Stimulated activated CD4-positive, alpha-beta T cell treated with anti-CD3 and anti-CD28 coated beads, Interleukin-4, amount 100 ng/mL, for 24 hours (primary cell): Measurements from ENCODE around the gene HMMR.
"Not testable (repeated sequence)": the region's sequence is repeated elsewhere in the genome, so short reads cannot be mapped to it uniquely, and the experiment has no call there.

ENCODE experiments used
- DNase-seq: peaks from one replicate; pipeline ENCODE4 v3.0.0-alpha.2; 2020

The HMMR gene

DNA sequence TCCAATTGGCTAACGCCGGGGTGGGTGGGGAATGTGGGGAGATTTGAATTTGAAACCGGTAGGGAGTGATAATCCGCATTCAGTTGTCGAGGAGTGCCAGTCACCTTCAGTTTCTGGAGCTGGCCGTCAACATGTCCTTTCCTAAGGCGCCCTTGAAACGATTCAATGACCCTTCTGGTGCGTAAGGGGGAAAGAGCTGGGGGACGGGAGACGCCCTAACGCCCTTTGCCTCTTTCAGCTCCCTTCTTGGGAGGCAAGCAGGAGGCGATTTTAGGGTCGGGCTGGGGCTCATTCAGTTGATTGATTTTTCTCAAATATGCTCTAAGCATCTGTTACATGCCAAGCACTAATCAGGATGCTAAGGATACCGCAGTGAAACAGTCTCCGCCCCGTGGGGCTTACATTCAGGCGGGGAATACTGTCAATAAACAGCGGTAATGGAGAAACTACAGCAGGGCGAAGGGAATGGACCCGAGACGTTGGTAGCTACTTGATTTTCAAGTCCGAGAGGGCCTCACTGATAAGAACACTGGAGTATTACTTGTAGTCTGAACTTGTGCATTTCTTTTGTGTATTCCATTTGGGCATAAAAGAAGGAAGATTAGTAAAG lies at the start of gene HMMR:
HMMR (plus strand) TSS at position 71 of the 610 bp plus-strand sequence; CDS start at position 132, 61 bp downstream.
- no peak for DNase-seq

GRCh38 chr5:163415673-163416072 lies 44.8 kb upstream of the HMMR start:
- not testable (repeated sequence) for DNase-seq

DNA sequence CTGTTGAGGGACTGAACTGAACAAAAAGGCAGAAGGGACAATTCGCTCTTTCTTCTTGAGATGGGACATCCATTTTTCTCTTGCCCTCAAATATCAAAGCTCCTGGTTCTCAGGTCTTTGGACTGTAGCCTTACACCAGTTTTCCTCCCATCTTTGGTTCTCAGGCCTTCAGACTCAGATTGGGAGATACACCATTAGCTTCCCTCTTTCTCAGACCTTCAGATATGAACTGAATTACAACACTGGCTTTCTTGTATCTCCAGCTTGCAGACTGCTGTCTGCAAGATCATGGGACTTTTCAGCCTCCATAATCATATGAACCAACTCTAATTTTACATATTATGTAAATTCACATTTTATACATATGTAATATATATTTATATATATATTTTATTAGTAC lies 35.6 kb upstream of the HMMR start:
- no peak for DNase-seq

GRCh38 chr5:163426128-163426527 lies 34.3 kb upstream of the HMMR start:
- not testable (repeated sequence) for DNase-seq

DNA sequence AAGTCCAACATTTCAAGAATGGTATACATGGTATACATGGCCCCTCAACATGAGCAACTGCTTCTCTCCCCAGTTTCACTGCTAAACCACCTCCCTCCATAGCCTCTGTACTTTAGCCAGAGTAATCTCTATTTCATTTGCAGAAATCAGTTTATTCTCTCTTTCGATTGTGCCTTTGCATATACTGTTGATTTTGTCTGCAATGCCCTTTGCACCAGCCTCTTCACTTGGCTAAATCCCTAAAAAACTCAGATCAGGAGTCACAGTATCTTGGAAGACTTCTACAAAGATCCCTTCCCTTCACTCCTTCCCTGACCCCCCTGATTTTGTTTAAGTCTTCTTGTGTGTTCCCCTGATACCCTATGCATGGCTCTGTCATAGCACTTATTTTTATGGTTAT lies 27.9 kb upstream of the HMMR start:
- DNase-seq = no peak

DNA sequence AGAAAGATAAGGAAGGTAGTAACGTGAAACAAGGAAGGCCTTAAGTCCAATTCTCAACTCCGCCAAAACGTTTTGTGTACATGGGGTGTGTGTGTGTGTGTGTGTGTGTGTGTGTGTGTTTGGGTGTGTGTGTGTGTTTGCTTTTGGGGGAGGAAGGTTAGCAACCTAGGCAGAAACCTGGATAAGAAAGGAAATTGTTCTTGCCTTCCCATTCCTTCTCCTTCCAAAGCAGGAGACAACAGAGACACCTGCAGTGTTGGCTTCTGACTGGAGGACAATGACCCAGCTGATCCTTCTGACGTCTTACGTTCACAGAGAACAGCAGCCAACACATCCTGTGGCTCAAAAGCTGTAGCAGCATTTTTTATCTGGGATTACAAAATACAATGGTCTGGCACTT lies 27.2 kb upstream of the HMMR start:
- DNase-seq = no peak

- DNase-seq = no peak
Measured at GRCh38 chr5:163434401-163434866, 26.0 kb upstream of the HMMR start.

GRCh38 chr5:163436515-163436914 lies 23.9 kb upstream of the HMMR start:
- no peak for DNase-seq

- no peak for DNase-seq
Measured at GRCh38 chr5:163437011-163437308, 23.5 kb upstream of the HMMR start.

DNA sequence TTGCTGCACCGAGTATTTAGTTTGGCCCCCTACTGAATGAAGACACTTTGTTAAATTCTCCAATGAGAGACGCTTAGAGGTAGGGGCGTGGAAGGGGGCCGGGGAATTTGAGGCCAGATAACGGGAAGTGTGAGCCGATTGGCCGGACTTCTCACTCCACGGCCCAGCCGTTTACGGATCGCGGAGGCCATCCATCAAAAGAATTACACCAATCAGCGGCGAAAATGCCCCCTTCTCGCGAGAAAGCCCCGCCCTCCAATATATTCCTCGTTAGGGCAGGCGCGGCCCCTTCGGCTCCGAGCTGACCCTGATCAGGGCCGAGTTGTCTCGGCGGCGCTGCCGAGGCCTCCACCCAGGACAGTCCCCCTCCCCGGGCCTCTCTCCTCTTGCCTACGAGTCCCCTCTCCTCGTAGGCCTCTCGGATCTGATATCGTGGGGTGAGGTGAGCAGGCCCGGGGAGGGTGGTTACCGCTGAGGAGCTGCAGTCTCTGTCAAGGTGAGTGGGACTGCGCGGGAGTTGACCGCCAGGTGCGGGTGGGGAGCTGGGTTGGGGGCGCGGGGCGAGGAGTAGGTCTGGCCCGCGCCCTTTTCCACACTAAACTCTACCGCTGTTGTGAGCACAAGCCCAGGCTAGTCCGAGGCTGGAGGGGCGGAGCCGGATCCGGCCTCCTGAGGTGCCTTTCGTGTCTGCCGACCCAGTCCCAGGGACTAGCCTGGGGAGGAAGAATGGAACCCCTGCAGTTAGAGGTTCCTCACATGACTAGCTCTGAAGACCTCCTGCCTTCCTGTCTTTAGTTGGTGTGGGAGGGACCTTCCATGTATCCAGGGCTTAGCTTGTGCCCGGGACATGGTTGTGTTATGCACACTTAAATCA lies 22.9 kb upstream of the HMMR start, which contains the start of gene CCNG1:
CCNG1 (plus strand) TSS at position 287 of the 874 bp plus-strand sequence. CDS start 1,662 bp downstream, outside the sequence.
- DNase-seq = peak; percentile 93

DNA sequence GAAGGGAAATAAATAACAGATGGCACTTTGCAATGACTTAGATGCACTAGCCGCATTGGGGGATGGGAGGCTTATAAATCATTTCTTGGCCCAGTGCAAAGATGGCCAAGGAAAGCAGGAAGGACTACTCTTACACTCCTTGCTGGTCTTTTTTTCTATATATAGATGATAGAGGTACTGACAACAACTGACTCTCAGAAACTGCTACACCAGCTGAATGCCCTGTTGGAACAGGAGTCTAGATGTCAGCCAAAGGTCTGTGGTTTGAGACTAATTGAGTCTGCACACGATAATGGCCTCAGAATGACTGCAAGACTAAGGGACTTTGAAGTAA lies 21.4 kb upstream of the HMMR start:
- no peak for DNase-seq

DNA sequence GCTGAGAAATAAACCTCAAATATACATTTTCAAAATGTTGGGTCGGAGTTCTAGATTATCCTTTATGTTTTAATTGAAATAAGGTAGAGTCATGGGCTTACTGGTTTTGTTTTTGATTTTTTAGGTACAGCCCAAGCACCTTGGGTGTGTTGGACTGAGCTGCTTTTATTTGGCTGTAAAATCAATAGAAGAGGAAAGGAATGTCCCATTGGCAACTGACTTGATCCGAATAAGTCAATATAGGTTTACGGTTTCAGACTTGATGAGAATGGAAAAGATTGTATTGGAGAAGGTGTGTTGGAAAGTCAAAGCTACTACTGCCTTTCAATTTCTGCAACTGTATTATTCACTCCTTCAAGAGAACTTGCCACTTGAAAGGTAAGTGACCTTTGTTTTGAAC lies 19.5 kb upstream of the HMMR start:
- DNase-seq = no peak

DNA sequence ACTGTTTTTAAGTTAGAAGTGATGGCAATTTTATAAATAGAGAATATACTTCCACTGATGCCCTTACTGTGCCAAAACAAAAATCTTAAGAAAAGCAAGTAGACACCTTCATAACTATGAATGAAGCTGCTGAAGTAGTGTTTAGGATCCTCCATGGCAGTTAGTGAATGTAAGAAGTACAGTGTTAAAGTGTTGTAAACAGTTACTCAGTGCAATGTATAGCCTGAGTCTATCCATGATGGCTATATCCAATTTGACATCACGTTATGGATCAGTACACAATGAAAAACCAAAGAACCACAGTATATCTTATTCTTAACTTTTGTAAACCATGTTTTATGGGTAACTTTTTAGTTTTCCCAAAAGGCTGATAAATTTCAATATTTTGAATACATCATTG lies 15.9 kb upstream of the HMMR start:
- no peak for DNase-seq

- no peak for DNase-seq
Measured at GRCh38 chr5:163445345-163445744, 15.1 kb upstream of the HMMR start.

- no peak for DNase-seq
Measured at GRCh38 chr5:163447191-163447590, 13.2 kb upstream of the HMMR start.

DNA sequence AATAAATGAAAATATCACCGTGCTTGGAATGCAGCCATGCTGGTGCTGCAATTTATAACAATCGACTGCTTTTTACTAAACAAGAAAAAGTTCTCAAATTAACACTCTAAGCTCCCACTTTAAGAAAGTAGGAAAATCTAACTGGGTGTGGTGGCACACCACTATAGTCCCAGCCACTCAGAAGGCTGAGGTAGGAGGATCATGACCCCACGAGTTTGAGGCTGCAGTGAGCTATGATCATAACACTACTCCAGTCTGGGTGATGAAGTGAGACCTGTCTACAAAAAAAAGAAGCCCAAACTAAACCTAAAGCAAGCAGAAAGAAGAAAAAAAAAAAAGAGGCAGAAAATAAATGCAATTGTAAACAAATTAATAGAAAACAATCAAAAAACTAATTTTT lies 12.6 kb upstream of the HMMR start:
- DNase-seq = no peak

- no peak for DNase-seq
Measured at GRCh38 chr5:163448491-163448890, 11.9 kb upstream of the HMMR start.

GRCh38 chr5:163451489-163451888 lies 8.9 kb upstream of the HMMR start:
- DNase-seq = no peak

- DNase-seq = no peak
Measured at GRCh38 chr5:163453705-163454104, 6.7 kb upstream of the HMMR start.

DNA sequence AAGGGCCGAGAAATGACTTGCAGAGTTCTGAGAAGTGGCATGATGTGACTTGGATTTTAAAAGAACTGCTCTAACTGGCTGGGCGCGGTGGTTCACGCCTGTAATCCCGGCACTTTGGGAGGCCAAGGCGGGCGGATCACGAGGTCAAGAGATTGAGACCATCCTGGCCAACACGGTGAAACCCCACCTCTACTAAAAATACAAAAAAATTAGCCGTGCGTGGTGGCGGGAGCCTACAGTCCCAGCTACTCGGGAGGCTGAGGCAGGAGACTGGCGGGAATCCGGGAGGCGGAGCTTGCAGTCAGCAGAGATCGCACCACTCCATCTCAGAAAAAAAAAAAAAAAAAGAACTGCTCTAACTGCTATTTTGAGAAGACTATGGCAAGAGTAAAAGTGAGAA lies 5.0 kb upstream of the HMMR start:
- DNase-seq = not testable (repeated sequence)

DNA sequence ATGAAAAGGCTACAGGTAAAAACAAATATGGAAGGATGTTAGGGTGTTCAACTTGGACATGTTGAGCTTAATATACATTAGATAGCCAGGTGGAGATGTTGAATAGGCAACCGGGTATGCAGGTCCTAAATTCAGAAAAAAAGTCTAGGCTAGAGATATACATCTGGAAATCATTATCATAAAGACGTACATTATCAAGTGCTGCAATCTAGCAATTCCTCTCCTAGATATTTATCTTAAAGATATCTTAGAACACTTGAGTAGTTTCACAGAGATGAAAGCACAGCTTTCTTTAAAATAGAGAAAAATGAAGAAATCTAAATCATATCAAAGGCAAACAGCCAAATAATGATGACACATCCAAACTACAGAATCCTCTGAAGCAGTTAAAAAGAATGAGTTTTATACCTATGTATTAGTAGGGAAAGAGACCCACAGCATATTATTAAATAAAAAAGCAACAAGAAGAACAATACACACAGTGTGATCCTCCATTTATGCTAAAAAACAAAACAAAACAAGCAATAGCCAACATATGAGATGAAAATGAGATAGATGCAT lies 4.3 kb upstream of the HMMR start:
- DNase-seq = no peak

GRCh38 chr5:163456840-163457239 lies 3.6 kb upstream of the HMMR start:
- DNase-seq = no peak

- no peak for DNase-seq
Measured at GRCh38 chr5:163458778-163459385, 1.6 kb upstream of the HMMR start.

DNA sequence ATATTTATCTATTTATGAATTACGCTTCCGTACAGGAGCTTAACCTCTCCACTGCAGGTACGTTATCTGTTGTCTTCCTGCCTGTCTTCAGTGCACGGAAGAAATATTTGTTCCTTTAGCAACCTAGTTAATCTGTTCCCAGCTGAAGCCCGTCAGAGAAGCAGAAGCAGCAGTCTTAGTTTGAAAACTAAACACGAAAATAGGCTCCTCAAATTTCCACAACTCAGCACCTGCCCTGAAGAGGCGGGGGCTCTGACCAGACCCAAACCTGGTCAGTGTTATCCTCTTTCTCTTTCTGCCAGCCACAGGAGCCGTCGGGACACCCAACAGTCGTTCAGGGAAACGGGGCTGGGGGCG lies 992 bp upstream of the HMMR start:
- no peak for DNase-seq
